GM12865 (cell line): ENCODE results near the gene ACAD9.
"Not testable (repeated sequence)": the region's sequence is repeated elsewhere in the genome, so short reads cannot be mapped to it uniquely, and the experiment has no call there.

Experiments used
- DNase-seq: peaks from one replicate; pipeline ENCODE4 v3.0.0; 2010; ENCODE audit warnings: low read depth
- H3K4me3 ChIP-seq: 2 replicates; pipeline ENCODE4 v1.5.1; 2011; ENCODE audit warnings: mild to moderate bottlenecking, low read depth, low read length, control low read depth
- TF ChIP-seq, protein P1 (sequence below): IDR thresholded peaks from 2 replicates; pipeline ENCODE4 v1.5.1; 2011; ENCODE audit warnings: low read length, control low read depth, low read depth, inconsistent platforms; ENCODE audit not compliant: insufficient read depth; ENCODE audit errors: missing control alignments

Gene ACAD9

DNA sequence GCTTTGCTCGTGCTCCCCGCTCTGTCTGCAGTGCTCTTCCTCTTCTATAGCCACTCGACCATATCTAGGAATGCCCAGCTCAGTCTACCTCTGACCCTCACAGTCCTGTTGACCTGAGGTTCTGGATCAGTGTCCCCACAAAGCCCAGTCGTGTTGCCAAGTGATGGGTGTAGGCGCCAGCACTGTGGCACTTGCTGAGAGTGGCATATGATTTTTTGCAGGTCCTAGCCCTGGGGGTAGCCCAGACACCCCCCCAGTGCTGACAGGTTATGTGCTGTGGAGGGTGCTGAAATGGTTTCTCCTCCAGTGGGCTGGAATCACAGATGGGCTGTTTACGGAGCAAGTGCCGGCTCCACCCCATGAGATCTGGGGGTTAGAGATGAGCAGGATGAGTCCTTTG lies 32.5 kb downstream of the ACAD9 start:
- TF ChIP-seq, protein P1, sequence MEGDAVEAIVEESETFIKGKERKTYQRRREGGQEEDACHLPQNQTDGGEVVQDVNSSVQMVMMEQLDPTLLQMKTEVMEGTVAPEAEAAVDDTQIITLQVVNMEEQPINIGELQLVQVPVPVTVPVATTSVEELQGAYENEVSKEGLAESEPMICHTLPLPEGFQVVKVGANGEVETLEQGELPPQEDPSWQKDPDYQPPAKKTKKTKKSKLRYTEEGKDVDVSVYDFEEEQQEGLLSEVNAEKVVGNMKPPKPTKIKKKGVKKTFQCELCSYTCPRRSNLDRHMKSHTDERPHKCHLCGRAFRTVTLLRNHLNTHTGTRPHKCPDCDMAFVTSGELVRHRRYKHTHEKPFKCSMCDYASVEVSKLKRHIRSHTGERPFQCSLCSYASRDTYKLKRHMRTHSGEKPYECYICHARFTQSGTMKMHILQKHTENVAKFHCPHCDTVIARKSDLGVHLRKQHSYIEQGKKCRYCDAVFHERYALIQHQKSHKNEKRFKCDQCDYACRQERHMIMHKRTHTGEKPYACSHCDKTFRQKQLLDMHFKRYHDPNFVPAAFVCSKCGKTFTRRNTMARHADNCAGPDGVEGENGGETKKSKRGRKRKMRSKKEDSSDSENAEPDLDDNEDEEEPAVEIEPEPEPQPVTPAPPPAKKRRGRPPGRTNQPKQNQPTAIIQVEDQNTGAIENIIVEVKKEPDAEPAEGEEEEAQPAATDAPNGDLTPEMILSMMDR, result no peak
- no peak for DNase-seq
- no peak overlapping the region for H3K4me3 ChIP-seq

DNA sequence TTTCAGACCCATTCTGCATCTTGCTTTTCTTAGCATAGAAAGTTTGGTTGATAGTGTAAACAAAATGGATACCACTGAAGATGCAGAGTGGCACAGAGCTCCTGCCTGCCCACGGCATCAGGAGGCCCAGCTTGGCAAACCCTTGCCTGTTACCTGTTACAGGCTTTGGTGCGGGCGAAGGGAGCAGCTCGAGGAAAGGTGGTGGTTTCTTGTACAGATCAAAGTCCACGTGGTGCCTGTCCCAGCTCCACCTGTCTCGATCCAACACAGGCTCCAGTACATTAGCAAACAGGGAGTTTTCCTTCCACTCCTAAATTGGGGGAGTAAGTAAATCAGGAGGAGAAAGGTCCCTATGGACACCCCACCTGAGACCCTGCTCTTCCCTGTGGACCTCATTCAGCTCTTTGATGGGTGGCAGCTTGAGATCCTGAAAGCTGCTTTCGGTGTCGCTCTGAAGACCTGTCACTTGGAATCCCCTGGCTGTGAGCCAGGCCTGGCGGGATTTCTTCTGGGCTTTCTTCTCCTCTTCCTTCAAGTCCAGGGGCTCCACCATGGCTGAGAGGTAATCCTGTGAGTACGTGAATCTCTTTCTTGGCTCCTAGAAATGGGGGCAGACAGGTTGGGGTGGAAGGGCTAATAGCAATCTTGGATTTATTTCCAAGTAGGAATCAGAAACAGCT lies 35.7 kb downstream of the ACAD9 start:
- TF ChIP-seq, protein P1, result no peak
- DNase-seq, result no peak
- no peak overlapping the region for H3K4me3 ChIP-seq

DNA sequence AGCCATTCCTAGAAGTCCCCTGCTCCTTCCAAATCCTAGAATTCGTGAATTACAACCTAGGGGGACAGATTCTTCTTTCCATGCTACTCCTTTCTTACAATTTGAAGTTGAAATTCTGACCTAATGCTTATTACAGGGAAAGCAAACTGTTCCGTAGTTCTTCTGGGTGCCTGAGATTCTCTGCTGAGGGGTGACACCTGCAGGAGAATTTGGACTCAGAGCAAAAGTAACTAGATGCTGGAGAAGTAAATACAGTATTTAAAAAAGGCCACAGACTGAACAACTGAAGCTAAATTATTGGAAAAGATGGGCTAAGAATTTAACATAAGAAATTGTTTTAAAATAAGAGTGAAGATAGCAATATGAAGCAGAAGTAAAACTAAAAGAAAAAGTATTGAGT lies 37.9 kb downstream of the ACAD9 start:
- DNase-seq, result no peak
- TF ChIP-seq, protein P1, result no peak
- no peak overlapping the region for H3K4me3 ChIP-seq

DNA sequence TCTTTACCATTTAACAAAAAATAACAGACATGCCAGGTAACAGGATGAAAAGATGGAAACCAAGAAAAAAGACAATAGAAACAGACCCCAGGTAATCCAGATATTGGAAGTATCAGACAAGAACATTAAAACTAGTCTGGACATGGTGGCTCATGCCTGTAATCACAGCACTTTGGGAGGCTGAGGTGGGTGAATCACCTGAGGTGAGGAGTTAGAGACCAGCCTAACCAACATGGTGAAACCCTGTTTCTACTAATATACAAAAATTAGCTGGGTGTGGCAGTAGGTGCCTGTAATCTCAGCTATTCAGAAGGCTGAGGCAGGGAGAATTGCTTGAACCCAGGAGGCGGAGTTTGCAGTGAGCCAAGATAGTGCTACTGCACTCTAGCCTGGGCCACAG lies 40.6 kb downstream of the ACAD9 start:
- DNase-seq, result no peak
- TF ChIP-seq, protein P1, result no peak

DNA sequence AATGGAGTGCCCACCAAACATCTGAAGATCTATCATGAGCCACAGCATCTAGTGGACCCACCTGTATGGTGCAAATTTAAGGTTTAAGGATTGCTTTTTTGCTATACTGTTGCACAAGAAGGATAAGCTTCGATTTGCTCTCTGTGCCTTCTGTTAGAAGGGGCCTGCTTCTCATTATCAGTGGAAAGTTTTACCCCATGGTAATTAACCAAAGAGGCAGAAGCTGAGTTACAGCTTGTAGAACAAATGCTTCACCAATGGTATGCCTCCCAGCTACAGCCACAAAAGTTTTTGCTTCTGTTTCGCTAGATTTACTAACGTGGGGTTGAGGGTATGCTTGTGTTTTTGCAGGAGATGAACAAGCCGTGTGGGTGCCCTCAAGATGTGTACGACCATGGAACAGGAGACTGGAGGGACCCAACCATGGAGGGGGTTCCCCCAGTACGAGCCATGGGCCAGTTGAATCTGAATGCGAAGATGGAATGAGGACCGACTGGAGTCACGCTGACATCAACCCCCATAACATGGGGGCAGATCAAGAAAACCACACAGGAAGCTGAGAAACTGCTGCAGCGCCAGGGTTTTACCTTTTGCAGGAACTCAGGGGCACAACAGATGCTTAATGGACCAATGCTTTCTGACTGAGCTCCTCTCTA lies 43.5 kb downstream of the ACAD9 start:
- H3K4me3 ChIP-seq, result no peak overlapping the region
- no peak for DNase-seq
- TF ChIP-seq, protein P1, result no peak

More for the DNA sequence above, 40.6 kb downstream of the ACAD9 start:
- H3K4me3 ChIP-seq, result no peak overlapping the region

DNA sequence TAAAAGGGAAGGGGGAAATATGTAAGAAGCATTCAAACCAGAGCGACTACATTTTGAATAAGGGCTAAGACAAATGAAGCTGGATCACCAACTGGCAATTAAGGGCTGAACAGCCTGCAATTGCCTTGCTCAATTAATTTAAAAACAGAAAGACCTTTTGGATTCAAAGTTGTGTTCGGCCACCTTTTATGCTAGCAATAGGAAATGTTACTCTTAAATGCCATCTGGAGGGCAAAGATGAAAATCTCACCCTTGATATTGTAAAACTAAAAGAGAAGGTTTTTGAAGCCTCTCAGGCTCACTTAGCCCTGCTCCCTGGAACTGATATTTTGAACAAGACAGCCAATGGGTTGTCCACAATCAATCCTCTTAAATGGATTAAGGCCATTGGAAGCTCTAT lies 44.2 kb downstream of the ACAD9 start:
- no peak for DNase-seq
- H3K4me3 ChIP-seq, result no peak overlapping the region
- TF ChIP-seq, protein P1, result no peak

DNA sequence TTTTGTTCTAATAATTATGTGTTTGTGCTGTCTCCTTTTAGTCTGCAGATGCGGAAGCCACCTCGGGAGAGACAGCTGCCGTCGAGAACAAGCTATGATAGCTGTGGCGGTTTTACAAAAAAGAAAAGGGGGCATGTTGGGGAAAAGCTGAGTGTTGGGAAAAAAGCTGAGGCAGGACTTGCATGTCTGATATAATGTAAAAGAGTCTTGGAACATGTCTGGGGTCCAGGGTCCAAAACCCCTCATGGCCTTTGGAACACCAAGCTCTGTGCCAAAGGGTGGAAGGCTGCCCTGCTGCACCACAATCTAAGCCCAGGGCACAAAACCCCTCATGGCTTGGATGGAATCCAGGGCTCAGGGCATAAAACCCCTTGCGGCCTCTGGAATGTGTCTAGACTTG lies 44.6 kb downstream of the ACAD9 start:
- not testable (repeated sequence) for DNase-seq, H3K4me3 ChIP-seq
